Stimulated activated CD8-positive, alpha-beta memory T cell treated with anti-CD3 and anti-CD28 coated beads, Interleukin-12 subunit alpha, Interleukin-12 subunit beta, amount 100 ng/mL, for 1 hour (primary cell): ENCODE results near the gene HIPK2.
"Not testable (repeated sequence)": the region's sequence is repeated elsewhere in the genome, so short reads cannot be mapped to it uniquely, and the experiment has no call there.

ENCODE experiments used
- DNase-seq: peaks from one replicate; pipeline ENCODE4 v3.0.0-alpha.2; 2020; ENCODE audit warnings: low read depth

Gene HIPK2

DNA sequence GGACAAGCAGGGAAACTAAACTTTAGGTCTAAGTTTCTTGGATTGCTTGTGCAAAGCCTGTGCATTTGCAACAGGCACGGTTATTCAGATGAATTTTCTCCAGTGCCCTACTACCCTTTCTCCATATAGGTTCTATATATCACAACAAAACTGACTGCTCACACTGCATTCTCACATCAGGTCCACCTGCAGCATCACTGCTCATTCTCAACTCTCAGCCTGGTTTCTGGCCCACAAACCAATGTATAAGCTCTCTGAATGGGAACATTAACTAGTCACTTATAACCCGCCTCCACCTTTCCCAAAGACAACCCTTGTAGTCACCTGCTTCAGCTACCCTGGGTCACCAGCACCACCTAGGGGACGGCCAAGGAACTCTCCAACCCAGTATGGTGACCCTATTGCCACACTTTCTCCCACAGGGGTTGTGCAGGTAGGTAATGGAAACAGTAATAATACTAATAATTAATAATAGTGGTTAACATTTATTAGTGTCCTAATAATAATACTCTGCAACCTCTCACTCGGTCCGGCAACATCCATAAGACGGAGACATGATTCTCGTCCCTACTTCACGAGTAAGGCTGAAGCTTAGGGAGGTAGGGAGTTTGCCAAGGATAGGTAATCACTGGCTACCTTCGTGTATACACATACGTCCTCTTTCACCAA lies 157.0 kb downstream of the HIPK2 start:
- DNase-seq: peak; percentile 13

DNA sequence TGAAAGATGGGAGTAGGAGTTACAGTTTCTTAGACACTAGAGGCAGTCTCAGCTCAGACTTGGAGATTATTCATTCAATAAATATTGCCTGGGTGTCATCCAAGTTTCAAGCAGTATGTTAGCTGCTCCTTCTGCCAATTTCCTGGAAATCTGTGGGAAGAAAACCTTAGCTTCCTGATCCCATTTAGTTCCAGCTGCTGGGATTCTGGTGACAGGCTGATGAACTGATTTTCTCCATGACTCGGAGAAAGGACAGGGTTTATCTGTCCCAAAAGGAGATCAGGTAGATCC lies 158.5 kb downstream of the HIPK2 start:
- no peak for DNase-seq

DNA sequence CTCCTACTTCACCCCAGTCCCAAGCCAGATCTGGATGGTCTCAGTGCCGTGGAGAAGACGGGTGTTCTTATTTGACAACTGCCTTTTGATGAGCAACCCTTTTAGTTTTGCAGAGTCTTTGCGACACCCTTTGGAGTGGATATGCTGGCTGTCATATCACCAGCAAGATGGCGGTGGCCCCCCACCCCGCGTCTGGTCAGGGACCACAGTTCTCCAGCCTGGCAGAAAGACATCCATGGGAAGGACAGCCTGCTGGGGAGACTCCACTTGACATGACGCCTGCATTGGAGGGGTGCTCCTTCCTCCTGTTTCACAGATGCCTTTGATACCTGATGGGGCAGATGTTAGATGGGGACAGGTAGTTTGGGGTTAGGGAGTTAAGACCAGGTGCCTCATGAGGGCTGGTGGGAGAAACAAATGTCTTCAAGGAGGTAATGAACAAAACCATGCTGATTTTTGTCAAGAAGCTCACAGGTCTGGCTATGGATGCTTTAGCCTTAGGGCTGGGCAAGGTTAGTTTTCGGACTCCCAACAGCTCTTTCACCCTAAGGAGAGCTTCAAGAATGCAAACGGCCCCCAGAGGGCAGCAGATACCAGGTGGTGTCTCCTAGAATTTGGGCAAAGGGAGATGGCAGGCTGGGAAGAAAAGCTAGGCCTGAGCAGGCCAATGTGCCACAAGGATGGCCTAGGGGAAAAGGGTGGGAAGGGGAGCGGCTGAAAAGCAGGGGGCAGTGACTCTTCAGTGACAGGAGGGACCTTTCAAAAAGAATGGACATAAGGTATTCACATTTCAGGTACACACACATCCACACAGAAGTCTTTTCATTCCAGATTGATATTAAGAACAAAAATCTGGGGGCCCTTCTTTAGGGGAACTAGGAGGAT lies 159.1 kb downstream of the HIPK2 start:
- DNase-seq: no peak

DNA sequence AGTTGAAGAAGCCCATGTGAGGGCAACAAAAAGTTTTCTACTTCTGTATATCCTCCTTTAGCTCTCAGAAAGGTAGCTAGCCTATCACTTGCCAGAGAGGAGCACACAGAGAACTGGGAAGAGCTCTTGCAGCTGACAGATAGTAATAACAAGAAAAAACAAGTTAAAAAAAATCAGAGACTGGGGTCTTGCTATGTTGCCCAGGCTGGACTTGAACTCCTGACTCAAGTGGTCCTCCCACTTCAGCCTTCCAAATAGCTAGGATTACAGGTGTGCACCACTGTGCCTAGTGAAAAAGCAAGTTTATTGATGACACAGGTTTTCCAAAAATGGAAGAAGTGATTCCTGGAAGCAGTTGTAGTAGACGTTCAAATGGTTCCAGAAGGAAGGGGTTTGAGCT lies 160.7 kb downstream of the HIPK2 start:
- DNase-seq: no peak

DNA sequence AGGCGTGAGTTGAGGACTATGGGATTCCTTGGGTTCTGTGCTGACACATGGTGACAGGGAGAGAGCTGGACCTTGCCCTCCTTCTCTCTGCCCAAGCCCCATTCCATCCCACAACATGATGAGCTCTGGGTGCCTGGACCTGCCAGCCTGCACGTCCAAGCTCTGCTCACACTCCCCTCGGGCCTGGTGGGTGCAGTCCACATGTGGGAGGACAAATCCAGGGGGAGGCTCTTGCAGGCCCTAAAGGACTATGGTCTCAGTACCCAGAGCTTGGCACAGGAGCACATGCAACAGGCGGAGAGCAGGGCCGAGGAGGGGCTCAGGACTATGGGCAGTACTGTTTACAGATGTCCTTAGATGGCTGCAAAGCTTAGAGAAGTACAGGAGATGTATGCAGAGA lies 162.9 kb downstream of the HIPK2 start:
- DNase-seq: no peak

DNA sequence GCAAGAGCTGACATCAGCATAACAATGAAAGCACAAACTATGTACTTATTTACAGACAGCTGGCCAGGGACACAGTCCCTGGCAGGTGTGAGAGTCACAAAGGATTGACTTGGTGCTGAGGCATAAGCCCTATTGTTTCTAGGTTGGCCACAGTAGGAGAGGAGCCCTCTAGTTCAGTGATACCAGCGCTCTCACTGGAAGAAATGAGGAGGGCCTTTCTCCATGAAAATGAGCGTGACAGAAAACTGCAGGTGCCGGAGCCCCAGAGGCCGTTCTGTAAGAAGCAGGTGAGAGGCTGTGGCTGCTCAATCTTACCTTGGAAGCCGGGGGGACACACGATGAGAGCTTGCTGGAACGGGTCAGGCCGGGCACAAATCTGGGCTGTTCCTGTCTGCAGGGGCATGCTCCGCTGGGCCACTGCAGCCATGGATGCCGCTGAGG lies 163.8 kb downstream of the HIPK2 start:
- no peak for DNase-seq

DNA sequence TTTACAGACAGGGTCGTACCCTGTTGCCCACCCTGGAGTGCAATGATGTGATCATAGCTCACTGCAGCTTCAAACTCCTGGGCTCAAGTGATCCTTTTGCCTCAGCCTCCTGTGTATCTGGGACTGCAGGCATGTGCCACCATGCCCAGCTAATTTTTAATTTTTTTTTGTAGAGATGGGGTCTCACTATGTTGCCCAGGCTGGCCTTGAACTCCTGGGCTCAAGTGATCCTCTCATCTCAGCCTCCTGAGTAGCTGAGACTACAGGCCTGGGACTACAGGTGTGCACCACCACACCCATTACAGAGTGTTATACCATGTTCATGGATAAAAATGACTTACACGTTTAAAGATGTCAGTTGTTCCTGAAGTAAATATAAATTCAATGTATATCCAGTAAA lies 166.2 kb downstream of the HIPK2 start:
- not testable (repeated sequence) for DNase-seq

DNA sequence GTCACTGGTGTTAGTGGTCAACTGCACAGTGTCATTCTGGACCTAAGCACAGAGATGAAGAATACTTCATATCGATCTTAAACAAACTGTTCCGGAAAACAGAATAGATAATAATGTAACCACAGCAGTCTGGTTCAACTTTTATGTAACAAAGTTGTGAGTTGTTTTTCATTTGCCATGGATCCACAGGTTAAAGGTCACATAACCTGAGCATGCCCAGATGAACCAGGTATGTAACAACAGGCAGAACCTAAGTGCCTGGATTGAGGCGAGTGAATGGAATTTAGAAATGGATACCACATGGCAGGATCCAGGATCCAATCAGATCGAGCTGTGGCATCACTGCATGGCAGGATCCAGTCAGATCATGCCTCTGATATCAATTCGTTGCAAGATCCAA lies 167.2 kb downstream of the HIPK2 start:
- no peak for DNase-seq

DNA sequence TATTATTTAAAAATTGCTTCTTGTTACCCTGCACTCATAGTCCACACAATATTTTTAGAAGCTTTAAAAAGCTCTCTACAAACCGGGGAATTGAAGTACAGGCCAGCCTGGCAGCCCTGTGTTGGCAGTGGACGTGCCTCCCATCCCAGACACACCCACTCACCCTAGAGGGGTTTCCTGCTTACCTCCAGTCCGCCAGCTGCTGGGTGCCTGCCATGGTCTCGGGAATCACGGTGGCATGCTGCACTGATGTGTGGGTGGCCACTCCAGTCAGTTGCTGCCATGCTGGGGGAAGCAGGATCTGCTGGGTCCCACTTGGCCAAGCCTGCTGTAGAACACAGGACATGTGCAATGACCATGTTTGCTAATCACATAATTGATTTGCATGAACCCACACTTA lies 173.9 kb downstream of the HIPK2 start:
- DNase-seq: no peak

DNA sequence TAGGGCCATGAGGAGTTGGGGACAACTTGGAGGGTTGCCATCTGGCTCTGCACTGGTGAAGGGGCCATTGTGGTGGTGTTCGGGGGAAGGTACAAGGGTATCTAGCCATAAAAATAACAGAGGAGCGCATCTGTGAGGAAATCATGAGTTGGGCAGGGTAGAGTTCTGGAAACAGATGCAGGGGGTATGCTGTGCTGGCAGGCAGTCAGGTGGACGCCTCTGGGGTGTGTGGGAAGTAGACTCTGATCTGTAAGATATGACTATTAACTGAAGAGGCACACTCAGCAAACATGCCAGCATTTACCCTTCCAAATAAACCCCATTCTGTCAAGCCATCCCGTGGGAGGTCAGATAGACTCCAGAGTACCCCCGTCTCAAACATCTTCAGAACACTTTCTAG lies 174.5 kb downstream of the HIPK2 start:
- DNase-seq: no peak

DNA sequence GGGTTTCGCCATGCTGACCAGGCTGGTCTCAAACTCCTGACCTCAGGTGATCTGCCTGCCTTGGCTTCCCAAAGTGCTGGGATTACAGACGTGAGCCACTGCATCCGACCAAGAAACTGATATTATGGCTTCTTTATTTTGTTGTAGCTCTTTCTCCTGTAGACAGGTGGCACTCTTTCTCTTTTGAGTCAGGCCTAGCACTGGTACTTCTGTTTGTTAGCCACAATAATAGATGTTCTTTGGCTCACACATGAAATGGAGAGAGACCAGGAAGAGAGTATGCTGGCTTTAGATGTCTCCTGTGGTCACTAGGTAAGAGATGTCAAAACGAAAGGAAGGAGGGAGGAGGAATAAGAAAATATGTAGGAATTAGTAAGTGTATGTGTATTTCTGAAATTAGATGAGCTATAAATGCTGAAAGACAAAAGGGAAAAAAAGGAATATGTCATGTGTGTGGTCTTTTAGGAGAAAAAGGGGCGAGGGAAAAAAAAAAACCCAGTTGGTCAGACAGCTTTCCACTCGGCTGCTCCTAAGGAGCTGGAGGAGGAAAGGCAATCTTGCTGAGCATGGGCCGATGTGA lies 175.6 kb downstream of the HIPK2 start:
- DNase-seq: no peak

DNA sequence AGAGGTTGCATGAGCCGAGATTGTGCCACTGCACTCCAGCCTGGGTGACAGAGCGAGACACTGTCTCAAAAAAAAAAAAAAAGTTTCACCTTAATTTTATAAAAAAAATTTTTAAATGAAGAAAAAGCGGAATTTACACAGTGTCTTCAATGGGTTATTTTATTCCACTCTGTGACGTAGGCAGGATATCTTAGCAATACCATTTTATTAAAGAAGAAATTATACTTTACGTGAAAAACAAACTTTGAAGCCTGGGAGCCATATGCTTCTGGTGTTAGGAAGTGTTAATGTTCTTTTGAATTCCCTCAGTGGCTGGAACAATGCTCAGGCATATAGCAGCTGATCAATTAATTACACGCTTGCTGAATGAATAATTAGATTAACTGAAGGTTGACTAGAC lies 176.6 kb downstream of the HIPK2 start:
- no peak for DNase-seq

DNA sequence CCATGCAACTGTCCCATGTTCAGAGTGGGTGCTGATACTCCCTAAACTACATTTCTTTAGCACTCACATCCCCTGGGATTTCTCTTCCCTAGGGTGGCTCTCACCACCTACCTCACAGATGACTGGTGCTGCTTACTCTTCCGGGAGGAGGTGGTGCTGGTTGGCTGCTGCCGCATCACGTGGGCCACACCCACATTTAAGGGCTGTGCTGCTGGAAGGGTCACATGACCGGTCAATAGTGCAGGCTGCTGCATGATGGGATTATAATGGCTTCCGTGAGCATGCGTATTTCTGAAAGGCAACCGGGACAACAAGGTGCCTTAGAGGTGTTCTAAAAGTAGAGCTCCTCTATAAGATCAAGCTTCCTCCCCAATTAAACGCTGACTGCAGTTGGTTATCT lies 177.5 kb downstream of the HIPK2 start:
- no peak for DNase-seq

DNA sequence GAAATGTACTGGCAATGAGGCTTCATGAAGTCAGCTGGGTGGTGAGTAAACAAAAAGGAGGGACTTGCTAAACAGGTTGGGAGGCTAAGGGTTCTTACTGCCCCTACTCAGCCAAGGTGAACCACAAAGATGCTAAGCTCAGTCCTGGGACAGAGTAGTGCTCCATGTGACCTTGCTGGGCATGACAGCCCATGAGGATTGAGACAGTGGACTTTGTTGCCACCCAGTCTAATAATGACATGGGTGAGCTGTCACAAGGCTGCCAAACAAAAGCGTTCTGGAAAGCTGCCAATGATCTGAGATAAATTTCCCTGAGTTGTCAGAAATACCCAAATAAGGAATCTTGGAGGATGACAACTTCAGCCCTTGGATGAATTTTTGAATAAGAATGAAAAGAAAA lies 179.2 kb downstream of the HIPK2 start:
- no peak for DNase-seq

DNA sequence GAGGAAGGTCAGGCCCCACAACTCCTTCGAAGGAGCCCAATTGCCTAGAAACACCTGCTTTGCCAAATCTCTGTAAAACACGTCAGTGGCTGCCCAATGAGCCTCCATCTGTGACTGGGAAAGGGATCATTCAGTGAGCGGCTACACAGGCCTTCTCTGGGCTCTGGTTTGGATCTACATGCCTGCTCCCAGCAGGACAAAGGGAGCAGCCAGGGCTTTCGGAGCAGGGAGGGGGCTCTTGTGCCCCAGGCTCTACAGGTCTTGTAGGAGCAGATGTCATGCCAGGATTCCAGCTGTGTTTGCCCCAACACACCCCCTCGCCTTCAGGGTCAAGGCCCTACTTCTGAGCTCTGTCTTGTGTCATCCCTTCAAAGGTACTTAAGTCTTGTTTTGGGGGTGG lies 180.8 kb downstream of the HIPK2 start:
- no peak for DNase-seq

DNA sequence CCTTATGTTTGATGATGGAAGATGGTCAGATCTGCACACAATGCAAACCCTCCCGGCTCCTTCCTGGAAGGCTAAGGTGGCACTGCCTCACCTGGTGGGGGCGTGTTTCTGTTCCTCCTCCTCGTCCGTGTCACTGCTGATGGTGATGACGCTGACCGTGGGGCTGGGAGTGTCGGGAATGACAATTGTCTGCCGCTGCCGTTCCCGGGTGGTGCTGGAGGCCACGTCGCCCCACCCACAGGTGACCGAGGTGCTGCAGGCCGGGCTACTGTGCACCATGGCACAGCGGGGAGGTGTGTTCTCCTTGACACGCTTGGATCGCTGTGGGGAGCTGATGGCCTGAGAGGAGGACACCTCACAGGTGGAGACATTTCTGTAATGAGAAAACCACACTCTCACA lies 181.2 kb downstream of the HIPK2 start:
- DNase-seq: no peak

DNA sequence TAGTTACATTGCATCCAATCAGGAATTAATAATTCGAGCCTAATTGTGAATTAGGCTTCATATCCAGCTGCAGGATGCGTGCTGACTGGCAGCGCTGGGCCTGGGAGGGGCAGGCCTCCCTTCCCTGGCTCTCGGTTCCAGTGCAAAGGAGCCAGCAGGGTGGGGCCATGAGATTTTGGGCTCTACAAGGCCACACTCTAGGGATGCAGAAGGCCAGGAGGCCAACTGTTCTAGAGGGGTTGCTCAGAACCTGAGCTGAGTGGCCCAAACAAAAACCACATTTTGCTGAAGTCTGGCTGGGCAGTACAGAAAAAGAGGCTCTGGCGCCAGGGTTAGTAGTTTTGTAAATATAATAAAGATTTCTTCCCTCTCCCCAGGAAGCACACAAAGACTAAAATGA lies 182.0 kb downstream of the HIPK2 start:
- DNase-seq: no peak

DNA sequence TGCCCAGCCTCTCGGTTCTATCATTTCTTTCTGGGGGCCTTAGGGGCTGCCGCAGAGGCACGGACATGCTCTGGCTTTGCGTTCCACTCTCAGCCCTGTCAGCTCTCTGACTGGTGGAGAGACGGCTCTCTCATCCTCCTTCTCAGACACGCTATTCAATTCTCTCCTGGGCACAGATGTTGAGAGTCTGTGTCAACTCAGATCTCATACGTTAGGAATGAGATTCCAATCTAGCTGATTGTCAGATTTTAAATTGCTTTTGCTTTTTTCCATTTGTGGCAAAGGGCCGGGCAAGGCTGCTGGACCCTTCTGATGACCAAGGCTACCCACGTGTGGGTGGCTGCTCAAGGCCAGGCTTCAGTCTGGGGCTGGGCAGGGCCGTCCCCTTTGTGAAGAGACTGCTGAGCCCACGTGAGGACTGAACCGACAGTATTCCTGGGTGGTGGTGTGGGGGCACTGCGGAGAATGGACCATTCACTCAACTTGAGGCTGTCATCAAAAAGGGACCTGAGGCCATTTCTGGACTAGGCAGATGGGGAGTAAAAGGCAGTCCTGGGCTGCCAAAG lies 182.8 kb downstream of the HIPK2 start:
- DNase-seq: no peak

DNA sequence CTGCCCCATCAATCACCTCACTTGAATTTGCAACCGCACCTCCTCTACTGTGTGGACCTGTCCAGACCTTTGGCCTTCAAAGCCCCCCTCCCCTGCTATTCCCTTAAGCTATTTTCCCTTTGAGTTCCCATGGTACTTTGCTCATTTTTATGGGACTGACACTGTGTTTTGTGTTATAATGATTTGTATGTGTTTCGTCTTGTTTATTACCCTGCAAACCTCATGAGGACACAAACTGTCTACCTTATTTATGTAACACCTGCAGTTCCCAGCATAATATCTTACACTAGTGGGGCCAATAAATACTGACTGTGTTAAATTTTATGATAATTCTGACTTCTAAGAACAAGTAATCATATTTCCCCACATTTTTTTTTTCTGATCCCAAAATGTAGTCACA lies 183.7 kb downstream of the HIPK2 start:
- DNase-seq: no peak

DNA sequence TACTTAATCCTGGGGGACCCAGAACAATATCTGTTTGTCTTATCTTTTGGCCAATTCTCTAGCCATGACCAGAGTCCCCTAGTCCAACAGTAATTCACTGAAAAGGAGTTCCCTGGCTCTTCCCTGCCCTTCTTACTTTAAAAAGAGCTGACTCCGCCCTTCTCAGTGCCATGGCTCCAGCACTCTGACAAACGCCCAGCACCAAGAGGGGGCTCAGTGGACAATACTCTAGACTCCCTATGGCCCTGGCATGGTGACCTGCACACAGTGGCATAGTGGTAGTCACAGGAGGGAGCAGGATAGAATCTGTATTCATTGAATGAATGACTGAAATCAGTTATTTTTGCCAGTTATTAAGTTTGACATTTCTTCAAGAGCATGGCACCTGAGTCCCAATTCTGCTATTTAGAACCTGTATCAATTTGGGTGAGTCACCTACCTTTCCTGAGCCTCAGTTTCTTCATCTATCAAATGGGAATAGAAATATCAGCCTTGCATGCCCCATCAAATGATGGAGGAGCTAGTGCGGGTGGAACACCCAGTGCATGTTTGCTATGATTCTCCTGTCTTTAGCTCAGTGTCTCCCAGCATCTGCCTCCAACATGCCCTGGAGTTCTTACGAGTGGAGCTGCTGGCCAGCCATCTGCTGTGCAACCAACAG lies 184.9 kb downstream of the HIPK2 start:
- no peak for DNase-seq

DNA sequence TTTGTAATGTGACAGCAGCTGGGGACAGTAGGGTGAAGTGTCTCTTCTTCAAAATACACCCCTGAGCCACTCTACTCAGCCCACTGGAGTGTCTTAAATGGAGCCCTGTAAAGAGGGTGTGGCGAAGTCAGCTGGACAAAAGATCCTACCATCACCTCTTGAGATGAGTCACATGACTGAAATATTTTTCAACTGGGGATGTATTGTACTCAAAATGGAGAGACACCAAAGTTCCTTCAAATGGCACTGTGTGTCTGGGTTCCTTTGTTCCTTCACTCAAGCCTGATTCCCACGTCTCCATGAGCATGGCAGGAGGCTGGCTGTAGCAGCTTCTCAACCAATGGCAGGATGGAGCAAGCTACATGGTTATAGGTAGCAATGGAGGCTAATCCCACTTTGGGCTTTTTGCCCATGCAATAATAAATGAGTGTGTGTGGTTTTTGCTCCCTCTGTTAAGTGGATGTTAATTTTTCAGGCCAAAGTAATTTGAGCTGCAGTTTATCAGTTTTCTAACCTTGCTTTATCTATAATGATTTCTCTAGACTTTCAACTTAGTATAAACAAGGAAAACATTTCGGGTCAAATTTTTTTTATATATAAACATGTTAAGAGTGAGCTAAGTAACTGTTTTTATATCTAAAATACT lies 186.1 kb downstream of the HIPK2 start:
- DNase-seq: no peak

DNA sequence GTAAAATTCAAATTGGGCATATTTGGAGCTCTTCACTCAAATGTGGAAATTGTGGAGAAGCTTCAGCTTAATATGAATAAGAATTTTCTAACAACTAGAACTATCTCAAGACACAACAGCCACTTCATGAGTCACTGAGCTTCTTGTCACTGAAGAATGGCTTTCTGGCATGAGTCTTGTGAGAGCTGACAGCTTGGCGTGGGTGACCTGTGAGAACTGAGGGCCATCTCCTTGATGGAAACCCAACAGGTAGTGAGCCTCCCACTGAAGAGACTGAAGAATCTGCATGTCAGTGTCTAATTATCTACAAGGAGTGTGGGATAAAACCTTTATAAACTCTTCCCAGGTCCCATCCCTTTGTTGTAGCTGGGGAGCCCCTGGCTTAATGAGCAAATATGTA lies 188.3 kb downstream of the HIPK2 start:
- DNase-seq: no peak
